ENCODE results near the gene NCKAP5. TPM values are rescaled to one million over a fixed set of nuclear protein-coding genes. Genes with fewer than 3 reads are reported as not detected.

NCKAP5 gene
- total RNA-seq, 1 donor from 2014 or later = 8.8 TPM

DNA sequence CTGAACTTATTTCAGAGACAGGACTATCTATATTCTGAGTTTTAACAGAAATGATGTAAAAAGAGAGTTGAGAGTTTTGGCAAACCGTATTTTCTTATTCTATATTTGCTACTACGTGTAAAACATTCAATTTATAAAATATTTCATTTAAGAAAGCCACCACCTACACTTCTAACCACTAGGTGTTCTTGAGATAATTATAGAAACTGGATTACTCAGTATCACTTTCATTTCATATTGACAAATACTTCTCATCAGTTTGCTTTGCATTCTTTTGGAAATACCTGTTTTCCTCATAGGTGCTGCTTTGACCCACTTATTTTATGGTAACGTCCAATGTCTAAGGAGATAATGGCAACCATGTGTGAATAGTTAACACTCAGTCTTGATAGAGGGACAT is 794.9 kb downstream of the NCKAP5 start:
- Histone ChIP-seq H3K4me3 (no peak overlapping the region), H3K27me3 (no peaks in the 10 kb centered on the region), H3K4me1 (no peaks in the 10 kb centered on the region), H3K27ac (no peak overlapping the region), H3K9me3 (no peaks in the 10 kb centered on the region), H3K36me3 (no peaks in the 10 kb centered on the region)
- no peak for DNase-seq (ENCODE audit: extremely low spot score in 2 of 2)
- no peak for TF ChIP-seq POLR2A (IDR thresholded peaks at IDR 0.05)
- TF ChIP-seq, protein P1, sequence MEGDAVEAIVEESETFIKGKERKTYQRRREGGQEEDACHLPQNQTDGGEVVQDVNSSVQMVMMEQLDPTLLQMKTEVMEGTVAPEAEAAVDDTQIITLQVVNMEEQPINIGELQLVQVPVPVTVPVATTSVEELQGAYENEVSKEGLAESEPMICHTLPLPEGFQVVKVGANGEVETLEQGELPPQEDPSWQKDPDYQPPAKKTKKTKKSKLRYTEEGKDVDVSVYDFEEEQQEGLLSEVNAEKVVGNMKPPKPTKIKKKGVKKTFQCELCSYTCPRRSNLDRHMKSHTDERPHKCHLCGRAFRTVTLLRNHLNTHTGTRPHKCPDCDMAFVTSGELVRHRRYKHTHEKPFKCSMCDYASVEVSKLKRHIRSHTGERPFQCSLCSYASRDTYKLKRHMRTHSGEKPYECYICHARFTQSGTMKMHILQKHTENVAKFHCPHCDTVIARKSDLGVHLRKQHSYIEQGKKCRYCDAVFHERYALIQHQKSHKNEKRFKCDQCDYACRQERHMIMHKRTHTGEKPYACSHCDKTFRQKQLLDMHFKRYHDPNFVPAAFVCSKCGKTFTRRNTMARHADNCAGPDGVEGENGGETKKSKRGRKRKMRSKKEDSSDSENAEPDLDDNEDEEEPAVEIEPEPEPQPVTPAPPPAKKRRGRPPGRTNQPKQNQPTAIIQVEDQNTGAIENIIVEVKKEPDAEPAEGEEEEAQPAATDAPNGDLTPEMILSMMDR (IDR thresholded peaks at IDR 0.05) = no peak
- TF ChIP-seq POLR2AphosphoS5 (IDR thresholded peaks at IDR 0.05; ENCODE audit: insufficient read depth in 1 of 2, low read depth in 1 of 2) = no peak
- intact Hi-C loops (cut with DNase I) = no loop called here

DNA sequence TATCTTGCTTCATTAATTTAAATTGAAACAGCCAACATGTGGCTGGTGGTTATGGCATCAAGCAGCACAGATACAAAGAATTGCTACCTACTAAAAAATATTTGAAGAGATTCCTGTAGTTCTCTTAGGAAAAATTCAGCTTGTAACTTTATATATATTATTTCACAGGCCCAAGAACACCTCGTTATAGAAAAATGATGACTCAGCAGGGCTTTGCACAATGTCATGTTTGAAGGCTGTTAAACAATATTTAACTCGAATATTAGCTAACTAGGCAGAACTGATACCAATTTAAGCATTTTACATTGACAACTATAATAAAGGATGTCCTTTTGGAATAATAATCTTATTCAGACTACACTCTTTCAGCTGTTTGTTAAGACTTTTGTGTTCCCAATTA is 795.9 kb downstream of the NCKAP5 start:
- DNase-seq (ENCODE audit: extremely low spot score in 2 of 2) = no peak
- Histone ChIP-seq H3K9me3 (no peaks in the 10 kb centered on the region), H3K27me3 (no peaks in the 10 kb centered on the region), H3K4me1 (no peaks in the 10 kb centered on the region), H3K27ac (no peak overlapping the region), H3K4me3 (no peak overlapping the region), H3K36me3 (no peaks in the 10 kb centered on the region)
- TF ChIP-seq POLR2AphosphoS5 (IDR thresholded peaks at IDR 0.05; ENCODE audit: insufficient read depth in 1 of 2, low read depth in 1 of 2) = no peak
- intact Hi-C loops (cut with DNase I) = no loop called here

DNA sequence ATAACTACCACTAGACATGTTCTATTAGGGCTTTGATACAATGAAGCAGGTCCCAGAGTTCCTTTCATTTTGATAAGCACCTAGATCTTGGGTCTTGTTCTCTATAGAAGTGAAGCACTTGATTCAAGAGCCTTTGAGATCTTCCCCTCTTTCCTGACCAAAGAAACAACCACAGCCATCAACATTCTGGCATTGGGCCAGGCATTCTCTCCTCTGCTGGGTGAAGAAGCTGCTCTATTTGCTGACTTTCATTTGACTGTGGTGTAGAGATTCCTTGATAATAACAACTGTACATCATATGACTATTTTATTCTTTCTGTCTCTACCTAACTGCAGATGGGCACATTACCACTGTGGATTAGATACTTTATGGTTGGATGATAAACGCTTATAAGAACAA is 801.7 kb downstream of the NCKAP5 start:
- intact Hi-C loops (cut with DNase I) = no loop called here
- TF ChIP-seq, protein P1 (IDR thresholded peaks at IDR 0.05) = no peak
- TF ChIP-seq POLR2AphosphoS5 (IDR thresholded peaks at IDR 0.05; ENCODE audit: insufficient read depth in 1 of 2, low read depth in 1 of 2) = no peak
- no peak for TF ChIP-seq POLR2A (IDR thresholded peaks at IDR 0.05)

DNA sequence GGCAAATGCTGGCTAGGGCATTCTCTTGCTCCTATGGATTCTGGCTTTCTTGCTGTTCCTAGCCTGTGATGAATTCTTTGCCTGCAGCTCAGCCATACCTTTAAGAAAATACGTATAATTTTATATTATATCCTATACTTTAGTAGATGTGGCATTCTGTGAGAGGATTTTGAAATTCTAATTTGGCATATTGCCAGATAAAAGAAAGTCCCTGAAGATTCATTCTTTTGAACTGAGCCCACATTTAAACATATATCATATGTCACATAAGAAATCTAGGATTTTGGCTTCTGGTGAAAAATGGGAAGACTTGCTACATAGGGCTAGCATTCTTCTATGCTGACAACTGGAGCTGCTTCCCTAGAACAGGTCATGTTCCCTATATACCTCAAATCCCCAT is 806.8 kb downstream of the NCKAP5 start:
- Histone ChIP-seq H3K27me3 (no peaks in the 10 kb centered on the region), H3K9me3 (no peaks in the 10 kb centered on the region), H3K36me3 (no peaks in the 10 kb centered on the region), H3K4me3 (no peak overlapping the region), H3K4me1 (no peaks in the 10 kb centered on the region), H3K27ac (no peak overlapping the region)
- intact Hi-C loops (cut with DNase I) = no loop called here
- DNase-seq (ENCODE audit: extremely low spot score in 2 of 2) = no peak
- TF ChIP-seq POLR2AphosphoS5 (IDR thresholded peaks at IDR 0.05; ENCODE audit: insufficient read depth in 1 of 2, low read depth in 1 of 2) = no peak
- TF ChIP-seq, protein P1 (IDR thresholded peaks at IDR 0.05) = no peak
- no peak for TF ChIP-seq POLR2A (IDR thresholded peaks at IDR 0.05)

More for the DNA sequence above, 801.7 kb downstream of the NCKAP5 start:
- H3K27me3 ChIP-seq = no peaks in the 10 kb centered on the region
- H3K36me3 ChIP-seq = no peaks in the 10 kb centered on the region
- no peaks in the 10 kb centered on the region for H3K9me3 ChIP-seq
- no peak overlapping the region for H3K27ac ChIP-seq
- no peak overlapping the region for H3K4me3 ChIP-seq
- no peaks in the 10 kb centered on the region for H3K4me1 ChIP-seq
- no peak for DNase-seq (ENCODE audit: extremely low spot score in 2 of 2)

DNA sequence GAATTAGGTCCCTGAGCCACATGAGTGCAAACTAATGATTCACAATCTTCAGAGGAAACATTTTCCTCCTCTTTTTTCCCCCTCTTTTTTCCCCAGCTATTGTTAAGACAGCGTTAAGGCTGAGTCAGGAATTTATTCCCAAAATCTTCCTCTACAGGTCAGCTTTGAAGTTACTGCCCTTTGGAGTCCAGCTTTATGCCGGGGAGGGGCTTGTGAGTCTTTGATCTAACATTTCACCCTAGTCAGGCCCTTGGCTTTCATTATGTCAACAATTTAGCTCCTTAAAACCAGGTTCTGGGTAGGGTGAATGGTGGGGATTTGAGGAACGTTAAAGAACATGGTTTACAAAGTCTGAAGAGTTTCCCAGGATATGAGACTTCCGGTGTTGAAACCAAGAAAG is 807.3 kb downstream of the NCKAP5 start:
- Histone ChIP-seq H3K27me3 (no peaks in the 10 kb centered on the region), H3K4me3 (no peak overlapping the region), H3K9me3 (no peaks in the 10 kb centered on the region), H3K4me1 (no peaks in the 10 kb centered on the region), H3K36me3 (no peaks in the 10 kb centered on the region), H3K27ac (no peak overlapping the region)
- TF ChIP-seq, protein P1 (IDR thresholded peaks at IDR 0.05) = no peak
- TF ChIP-seq POLR2AphosphoS5 (IDR thresholded peaks at IDR 0.05; ENCODE audit: insufficient read depth in 1 of 2, low read depth in 1 of 2) = no peak
- no peak for TF ChIP-seq POLR2A (IDR thresholded peaks at IDR 0.05)
- intact Hi-C loops (cut with DNase I) = no loop called here
- no peak for DNase-seq (ENCODE audit: extremely low spot score in 2 of 2)

Data from vagina (tissue), 2 donors.